GM18519 (cell line): ENCODE data around the gene BLM.
"Not testable (repeated sequence)": the region's sequence is repeated elsewhere in the genome, so short reads cannot be mapped to it uniquely, and the experiment has no call there.

Experiments used
- ATAC-seq: cut with Tn5 transposase; IDR thresholded peaks from one replicate; pipeline ENCODE4 v1.9.1; 2021; ENCODE audit warnings: mild to moderate bottlenecking, moderate library complexity; ENCODE audit not compliant: unreplicated experiment, low FRiP score

BLM gene

GRCh38 chr15:90839187-90840071, 122.3 kb downstream of the BLM start:
- ATAC-seq = peak; percentile 87

GRCh38 chr15:90840157-90840855, 123.2 kb downstream of the BLM start:
- no peak for ATAC-seq

DNA sequence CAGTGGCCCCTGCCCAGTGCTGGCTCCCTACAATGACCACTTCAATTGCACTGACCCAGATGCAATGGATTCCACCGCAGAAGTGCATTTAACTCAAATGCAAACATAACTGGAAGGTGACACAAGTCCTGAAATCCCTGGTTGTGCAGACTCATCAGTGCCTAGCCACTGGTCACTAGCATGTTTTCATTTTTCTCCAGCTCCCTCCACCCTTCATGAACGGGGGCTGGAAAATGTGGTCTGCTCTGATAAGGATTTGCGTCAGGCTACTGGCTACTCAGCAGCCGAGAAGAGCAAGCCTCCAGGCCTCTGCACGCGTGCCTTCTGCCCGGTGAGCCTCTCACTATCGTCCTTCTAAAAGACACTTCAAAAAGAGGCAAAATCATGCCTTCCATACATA, 123.8 kb downstream of the BLM start:
- ATAC-seq = no peak

GRCh38 chr15:90844696-90845095, 127.5 kb downstream of the BLM start:
- ATAC-seq = no peak

- peak; percentile 83 for ATAC-seq
Observed at GRCh38 chr15:90845201-90845949, 128.2 kb downstream of the BLM start.

- ATAC-seq = not testable (repeated sequence)
Observed at GRCh38 chr15:90849424-90849823, 132.3 kb downstream of the BLM start.

DNA sequence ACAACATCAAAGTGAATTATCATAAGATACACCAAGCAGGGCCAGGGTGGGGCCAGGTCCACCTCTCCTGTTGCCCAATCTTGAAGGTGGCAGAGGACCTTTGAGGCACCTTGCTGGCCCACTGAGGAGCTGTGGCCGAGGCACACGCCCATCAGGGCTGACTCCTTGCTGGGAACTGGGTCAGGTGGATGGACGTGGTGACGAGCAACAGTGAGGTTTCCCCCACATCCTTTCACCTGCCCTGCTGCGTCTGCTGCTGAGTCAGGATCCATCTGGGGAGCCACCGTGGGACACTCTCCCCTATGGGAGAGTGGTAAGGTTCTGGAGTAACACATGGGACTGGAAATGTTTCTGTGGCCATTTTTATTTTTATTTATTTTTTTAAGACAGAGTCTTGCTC, 134.0 kb downstream of the BLM start:
- no peak for ATAC-seq

- ATAC-seq = no peak
Observed at GRCh38 chr15:90851940-90852339, 134.8 kb downstream of the BLM start.

GRCh38 chr15:90855139-90855538, 138.0 kb downstream of the BLM start:
- no peak for ATAC-seq

DNA sequence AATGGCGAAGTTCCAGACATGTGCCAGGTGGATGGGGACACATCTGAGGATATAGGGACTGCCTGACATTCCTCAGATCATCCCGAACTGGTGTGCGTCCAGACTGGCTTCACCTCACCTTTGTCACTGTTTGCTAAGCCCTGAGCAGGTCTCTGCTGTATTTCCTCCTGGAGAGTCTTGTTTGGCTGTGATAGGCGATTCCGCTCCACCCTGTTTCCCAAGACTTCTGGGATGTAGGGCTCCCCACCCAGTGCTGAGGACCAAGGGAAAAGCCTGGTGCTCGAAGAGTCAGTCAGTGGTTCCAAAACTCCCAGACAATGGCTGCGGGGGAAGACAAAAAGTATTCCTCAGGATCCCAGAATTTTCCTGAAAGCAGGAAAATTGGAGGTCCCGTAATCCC, 140.2 kb downstream of the BLM start:
- no peak for ATAC-seq

GRCh38 chr15:90857883-90858443, 140.8 kb downstream of the BLM start:
- no peak for ATAC-seq

- no peak for ATAC-seq
Observed at GRCh38 chr15:90859234-90860131, 142.3 kb downstream of the BLM start.

GRCh38 chr15:90860450-90860849, 143.3 kb downstream of the BLM start:
- ATAC-seq = no peak

GRCh38 chr15:90860942-90861675, 144.0 kb downstream of the BLM start:
- ATAC-seq = no peak

- no peak for ATAC-seq
Observed at GRCh38 chr15:90862487-90862886, 145.3 kb downstream of the BLM start.

GRCh38 chr15:90862964-90863778, 146.0 kb downstream of the BLM start:
- no peak for ATAC-seq

DNA sequence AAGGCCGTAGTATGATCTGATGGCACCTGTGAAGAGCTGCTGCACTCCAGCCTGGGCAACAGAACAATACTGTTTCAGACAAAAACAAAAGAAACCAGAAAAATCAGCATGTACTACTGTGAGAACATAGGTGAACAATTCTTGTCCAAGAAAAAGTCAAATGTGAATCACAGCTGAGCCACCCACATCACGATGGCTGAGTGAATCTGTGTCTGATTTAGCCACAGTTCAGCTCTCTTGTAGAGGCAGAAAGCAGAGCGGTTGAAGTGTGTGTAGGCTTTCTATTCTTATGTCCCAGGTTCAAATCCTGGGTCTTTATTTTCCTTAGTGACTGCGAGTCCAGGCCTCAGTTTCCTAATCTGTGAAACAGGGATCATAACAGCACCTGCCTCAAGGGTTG, 146.8 kb downstream of the BLM start:
- no peak for ATAC-seq

DNA sequence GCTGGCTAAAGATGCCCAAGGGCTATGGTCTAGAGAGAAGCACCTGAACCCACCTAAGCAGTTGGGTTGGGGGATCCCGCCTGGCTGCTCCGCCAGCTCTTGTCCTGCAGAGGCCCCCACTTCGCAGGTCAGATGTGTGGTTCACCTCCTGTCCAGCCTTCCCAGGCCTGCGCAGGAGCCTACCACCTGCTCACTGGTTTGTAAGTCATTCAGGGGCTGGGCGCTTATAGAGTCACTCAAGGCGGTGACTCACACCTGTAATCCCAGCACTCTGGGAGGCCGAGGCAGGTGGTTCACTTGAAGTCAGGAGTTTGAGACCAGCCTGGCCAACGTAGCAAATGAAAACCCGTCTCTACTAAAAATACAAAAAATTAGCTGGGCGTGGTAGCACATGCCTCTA, 147.4 kb downstream of the BLM start:
- no peak for ATAC-seq
